ENCODE results near the gene CHST8. TPM values are rescaled to one million over a fixed set of nuclear protein-coding genes. Genes with fewer than 3 reads are reported as not detected.

CHST8 gene
- total RNA-seq, 1 donor from 2014 or later: not detected

- Histone ChIP-seq H3K27ac (ENCODE audit: low read depth, low read length) (no peak overlapping the region), H3K36me3 (ENCODE audit: insufficient read depth, low read length) (no peaks in the 10 kb centered on the region), H4K20me1 (ENCODE audit: insufficient read depth, low read length) (no peaks in the 10 kb centered on the region), H3K9me3 (ENCODE audit: insufficient read depth, low read depth, low read length) (no peaks in the 10 kb centered on the region), H2AFZ (ENCODE audit: low read depth, low read length) (no peak overlapping the region), H3K79me2 (ENCODE audit: insufficient read depth, low read length) (no peaks in the 10 kb centered on the region), H3K9ac (ENCODE audit: low read length) (no peak overlapping the region), H3K4me1 (ENCODE audit: insufficient read depth, low read length) (no peaks in the 10 kb centered on the region), H3K4me2 (ENCODE audit: low read length) (no peak overlapping the region), H3K27me3 (ENCODE audit: insufficient read depth, low read length) (no peaks in the 10 kb centered on the region), H3K4me3 (ENCODE audit: insufficient read depth, low read depth, low read length) (no peak overlapping the region)
- peaks cover 5% of the 10 kb centered on the region for H3K9me3 Mint-ChIP-seq (ENCODE audit: unreplicated experiment)
- H3K27ac Mint-ChIP-seq (ENCODE audit: unreplicated experiment): no peak overlapping the region
- DNase-seq (ENCODE audit: low read depth) (no peak), FAIRE-seq (no peak)
- TF ChIP-seq CTCF (IDR thresholded peaks at IDR 0.05; ENCODE audit: insufficient read depth, low read depth, low read length): no peak
- no peak for TF ChIP-seq EZH2 (IDR thresholded peaks at IDR 0.05; ENCODE audit: insufficient read depth, low read length)
- H3K27me3 Mint-ChIP-seq (ENCODE audit: low read depth, unreplicated experiment): peaks cover 69% of the 10 kb centered on the region
- H3K4me3 Mint-ChIP-seq (ENCODE audit: unreplicated experiment): no peak overlapping the region
- H3K36me3 Mint-ChIP-seq (ENCODE audit: low read depth, unreplicated experiment): peaks cover 2% of the 10 kb centered on the region
- H3K4me1 Mint-ChIP-seq (ENCODE audit: low read depth, unreplicated experiment): no peaks in the 10 kb centered on the region
These were observed 110.1 kb downstream of the CHST8 start for GRCh38 chr19:33731881-33732280.

- no peaks in the 10 kb centered on the region for H3K36me3 Mint-ChIP-seq (ENCODE audit: low read depth, unreplicated experiment)
- no peaks in the 10 kb centered on the region for H3K4me1 ChIP-seq (ENCODE audit: insufficient read depth, low read length)
- no peaks in the 10 kb centered on the region for H3K9me3 ChIP-seq (ENCODE audit: insufficient read depth, low read depth, low read length)
- no peak overlapping the region for H3K4me2 ChIP-seq (ENCODE audit: low read length)
- DNase-seq (ENCODE audit: low read depth): no peak
- no peak overlapping the region for H2AFZ ChIP-seq (ENCODE audit: low read depth, low read length)
- H3K27ac Mint-ChIP-seq (ENCODE audit: unreplicated experiment): no peak overlapping the region
- H3K79me2 ChIP-seq (ENCODE audit: insufficient read depth, low read length): no peaks in the 10 kb centered on the region
- H3K27me3 ChIP-seq (ENCODE audit: insufficient read depth, low read length): no peaks in the 10 kb centered on the region
- H3K4me3 ChIP-seq (ENCODE audit: insufficient read depth, low read depth, low read length): no peak overlapping the region
- no peaks in the 10 kb centered on the region for H3K4me1 Mint-ChIP-seq (ENCODE audit: low read depth, unreplicated experiment)
- peaks cover 60% of the 10 kb centered on the region for H3K27me3 Mint-ChIP-seq (ENCODE audit: low read depth, unreplicated experiment)
- H3K4me3 Mint-ChIP-seq (ENCODE audit: unreplicated experiment): no peak overlapping the region
- TF ChIP-seq EZH2 (IDR thresholded peaks at IDR 0.05; ENCODE audit: insufficient read depth, low read length) (no peak), CTCF (IDR thresholded peaks at IDR 0.05; ENCODE audit: insufficient read depth, low read depth, low read length) (no peak)
- H3K9ac ChIP-seq (ENCODE audit: low read length): no peak overlapping the region
- H3K9me3 Mint-ChIP-seq (ENCODE audit: unreplicated experiment): peaks cover 3% of the 10 kb centered on the region
- no peak for FAIRE-seq
- H3K27ac ChIP-seq (ENCODE audit: low read depth, low read length): no peak overlapping the region
- H3K36me3 ChIP-seq (ENCODE audit: insufficient read depth, low read length): no peaks in the 10 kb centered on the region
- no peaks in the 10 kb centered on the region for H4K20me1 ChIP-seq (ENCODE audit: insufficient read depth, low read length)
These were observed 113.2 kb downstream of the CHST8 start for GRCh38 chr19:33734913-33735312.

- FAIRE-seq: no peak
- TF ChIP-seq EZH2 (IDR thresholded peaks at IDR 0.05; ENCODE audit: insufficient read depth, low read length) (no peak), CTCF (IDR thresholded peaks at IDR 0.05; ENCODE audit: insufficient read depth, low read depth, low read length) (no peak)
These were observed 114.4 kb downstream of the CHST8 start for GRCh38 chr19:33736158-33736557.

More at GRCh38 chr19:33736158-33736557, 114.4 kb downstream of the CHST8 start:
- Histone ChIP-seq H4K20me1 (ENCODE audit: insufficient read depth, low read length) (no peaks in the 10 kb centered on the region), H3K4me2 (ENCODE audit: low read length) (no peak overlapping the region), H3K9me3 (ENCODE audit: insufficient read depth, low read depth, low read length) (no peaks in the 10 kb centered on the region), H3K4me3 (ENCODE audit: insufficient read depth, low read depth, low read length) (no peak overlapping the region), H3K27me3 (ENCODE audit: insufficient read depth, low read length) (no peaks in the 10 kb centered on the region), H3K4me1 (ENCODE audit: insufficient read depth, low read length) (no peaks in the 10 kb centered on the region), H3K36me3 (ENCODE audit: insufficient read depth, low read length) (no peaks in the 10 kb centered on the region), H3K79me2 (ENCODE audit: insufficient read depth, low read length) (no peaks in the 10 kb centered on the region), H3K9ac (ENCODE audit: low read length) (no peak overlapping the region), H3K27ac (ENCODE audit: low read depth, low read length) (no peak overlapping the region), H2AFZ (ENCODE audit: low read depth, low read length) (no peak overlapping the region)
- no peak overlapping the region for H3K27ac Mint-ChIP-seq (ENCODE audit: unreplicated experiment)
- H3K4me1 Mint-ChIP-seq (ENCODE audit: low read depth, unreplicated experiment): no peaks in the 10 kb centered on the region
- H3K9me3 Mint-ChIP-seq (ENCODE audit: unreplicated experiment): peaks cover 3% of the 10 kb centered on the region
- no peaks in the 10 kb centered on the region for H3K36me3 Mint-ChIP-seq (ENCODE audit: low read depth, unreplicated experiment)
- no peak for DNase-seq (ENCODE audit: low read depth)
- peaks cover 60% of the 10 kb centered on the region for H3K27me3 Mint-ChIP-seq (ENCODE audit: low read depth, unreplicated experiment)
- H3K4me3 Mint-ChIP-seq (ENCODE audit: unreplicated experiment): no peak overlapping the region
